ENCODE measurements around the gene ALDH3B1.
"Not testable (repeated sequence)": the region's sequence is repeated elsewhere in the genome, so short reads cannot be mapped to it uniquely, and the experiment has no call there.

- TF ChIP-seq CTCF (conservative IDR thresholded peaks at IDR 0.05; ENCODE audit: low read depth, low read length); EZH2 (IDR thresholded peaks at IDR 0.05; ENCODE audit: low read length, unreplicated experiment); EZH2phosphoT487 (IDR thresholded peaks at IDR 0.05; ENCODE audit: borderline replicate concordance, low read length): not testable (repeated sequence)
These were observed 46.2 kb upstream of the ALDH3B1 start for GRCh38 chr11:67963879-67964278.

Data from PC-3 (cell line).